T47D (cell line): ENCODE measurements around the gene RFX4.

Experiments used
- DNase-seq, 2 experiments: peaks; one replicate each; pipeline versions ENCODE4 v3.0.0 to v3.0.0-alpha.2; 2011 to 2012; ENCODE audit warnings: low read depth in 1 of 2, low spot score in 1 of 2
- JUND ChIP-seq: IDR thresholded peaks from 2 replicates; pipeline ENCODE4 v1.6.1; 2012; ENCODE audit warnings: low read depth
- in situ Hi-C: cut with HindIII; loops from 2 replicates; pipeline ENCODE4 v1.10.0; 2016; ENCODE audit warnings: low sequenced_read_pairs, low pct_unique_long_range_greater_than_20kb

The RFX4 gene

GRCh38 chr12:106739815-106740530 is 157.2 kb downstream of the RFX4 start:
- in situ Hi-C loops: no loop called here
- no peak for DNase-seq
- no peak for TF ChIP-seq JUND

DNA sequence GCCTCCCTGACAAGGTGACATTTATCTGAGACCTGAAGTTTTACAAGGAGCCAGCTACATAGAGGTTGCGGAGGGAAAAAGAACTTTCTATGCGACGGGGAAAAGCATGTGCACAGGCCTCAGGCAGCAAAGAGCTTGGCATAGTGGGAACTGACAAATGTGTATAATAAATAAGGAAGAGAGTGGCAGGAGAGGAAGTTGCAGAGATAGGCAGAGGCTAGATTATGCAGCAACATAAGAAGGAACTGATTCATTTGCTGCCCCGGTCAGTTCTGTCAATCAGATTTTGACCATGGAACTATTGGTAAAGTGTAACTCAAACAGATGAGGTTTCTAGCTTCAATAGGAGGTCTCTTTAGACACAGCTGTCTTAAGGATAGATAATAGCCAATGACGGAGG is 158.0 kb downstream of the RFX4 start:
- no peak for DNase-seq
- TF ChIP-seq JUND: no peak
- in situ Hi-C loops: no loop called here

GRCh38 chr12:106741247-106741646 is 158.4 kb downstream of the RFX4 start:
- DNase-seq: no peak
- TF ChIP-seq JUND: no peak
- in situ Hi-C loops: no loop called here

DNA sequence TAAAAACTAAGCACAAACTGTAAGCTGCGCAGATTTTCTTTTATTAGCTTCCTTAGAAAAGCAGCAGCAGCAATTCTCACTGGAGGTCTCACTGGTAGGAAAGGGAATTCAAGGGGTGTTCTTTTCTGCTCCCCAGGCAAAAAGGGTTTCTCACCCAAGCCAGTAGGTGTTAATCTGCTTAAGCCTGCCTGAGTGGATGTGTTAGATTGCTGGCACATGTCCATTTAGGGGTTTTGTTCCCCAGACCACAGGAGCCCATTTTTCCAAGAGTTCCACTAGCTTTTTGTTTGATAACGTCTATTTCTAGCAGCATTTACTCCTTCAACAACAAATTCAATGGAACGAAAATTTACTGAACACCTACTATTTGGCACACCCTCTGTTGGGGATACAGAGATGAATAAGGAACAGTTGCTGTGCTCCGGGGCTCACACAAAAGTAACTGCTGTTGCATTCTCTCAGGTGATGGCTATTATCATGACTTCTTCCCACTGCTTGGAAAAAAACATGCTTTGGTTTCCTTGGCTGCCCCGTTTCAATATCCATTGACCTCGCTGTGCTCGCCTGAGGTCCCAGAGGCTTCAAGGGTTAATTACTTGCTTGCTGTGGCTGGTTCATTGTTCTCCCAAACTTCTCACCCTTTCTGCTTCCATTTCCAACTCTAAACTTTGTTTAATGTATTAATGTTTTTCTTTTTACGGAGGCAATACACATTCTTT is 160.6 kb downstream of the RFX4 start:
- TF ChIP-seq JUND: no peak
- in situ Hi-C loops: no loop called here
- no peak for DNase-seq

DNA sequence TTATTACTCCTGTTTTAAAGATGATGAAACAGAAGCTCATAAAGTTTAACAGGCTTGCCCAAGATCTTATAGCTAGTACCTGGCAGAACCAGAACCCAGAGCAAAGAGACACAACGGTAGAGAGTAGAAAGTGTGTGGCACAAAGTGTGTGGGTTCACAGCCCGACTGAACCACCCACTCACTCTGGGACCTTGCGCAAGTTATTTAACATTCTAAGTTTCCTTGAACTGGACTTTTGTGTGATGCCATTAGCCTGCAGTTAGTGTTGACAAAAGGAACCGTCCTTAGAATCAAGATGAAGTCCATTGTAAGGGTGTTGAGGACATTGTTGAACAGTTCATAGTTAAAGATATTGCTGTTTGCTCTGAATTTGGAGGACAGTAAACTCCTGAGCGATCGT is 161.8 kb downstream of the RFX4 start:
- no peak for TF ChIP-seq JUND
- no peak for DNase-seq
- in situ Hi-C loops: no loop called here

GRCh38 chr12:106745181-106745745 is 162.5 kb downstream of the RFX4 start:
- in situ Hi-C loops: no loop called here
- TF ChIP-seq JUND: no peak
- DNase-seq: no peak

DNA sequence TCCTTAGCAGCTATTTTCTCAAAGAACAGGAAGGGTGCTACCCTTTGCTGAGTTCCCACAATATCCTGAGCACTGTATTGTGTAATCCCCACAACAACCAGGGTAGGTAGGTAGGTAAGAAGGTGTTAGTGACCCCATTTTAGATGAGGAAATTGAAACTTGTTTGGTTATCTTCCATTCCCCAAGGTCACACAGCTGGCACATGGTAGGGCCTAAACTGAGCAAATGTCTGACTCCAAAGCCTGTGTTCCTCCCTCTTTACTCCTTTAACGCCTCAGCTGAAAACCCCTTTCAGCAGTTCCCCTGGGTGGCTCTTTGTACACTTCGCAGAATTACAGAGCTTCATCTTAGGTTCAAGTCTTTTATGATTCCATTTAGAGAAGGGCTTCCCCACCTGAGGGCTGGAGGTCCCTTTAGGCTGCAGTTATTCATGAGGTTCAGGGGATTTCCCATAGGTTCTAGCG is 165.2 kb downstream of the RFX4 start:
- TF ChIP-seq JUND: no peak
- in situ Hi-C loops: no loop called here
- DNase-seq: no peak

- no peak for DNase-seq
- in situ Hi-C loops: no loop called here
- no peak for TF ChIP-seq JUND
These were observed 167.7 kb downstream of the RFX4 start for GRCh38 chr12:106750524-106750923.

DNA sequence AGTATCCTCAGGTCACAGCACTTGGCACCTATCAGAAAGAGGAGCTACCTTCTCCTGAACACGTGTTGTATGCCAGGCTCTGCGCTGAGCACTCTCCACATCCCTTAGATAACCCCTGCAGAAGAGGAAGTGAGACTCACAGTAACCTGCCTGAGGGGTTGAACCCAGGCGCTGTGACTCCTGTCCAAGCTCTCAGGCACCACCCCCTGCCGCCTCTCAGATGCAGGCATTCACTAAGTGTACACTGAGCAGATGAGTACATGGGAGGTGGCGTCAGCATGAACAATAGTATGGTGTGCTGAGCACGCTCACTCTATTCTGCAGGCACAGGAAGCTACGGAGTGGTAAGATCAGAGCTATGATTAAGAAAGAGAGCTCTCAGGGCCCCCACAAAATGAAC is 170.7 kb downstream of the RFX4 start:
- DNase-seq: no peak
- TF ChIP-seq JUND: no peak
- in situ Hi-C loops: no loop called here

- no peak for TF ChIP-seq JUND
- in situ Hi-C loops: no loop called here
- no peak for DNase-seq
These were observed 171.5 kb downstream of the RFX4 start for GRCh38 chr12:106754331-106754730.

- in situ Hi-C loops: no loop called here
- no peak for TF ChIP-seq JUND
- no peak for DNase-seq
These were observed 175.0 kb downstream of the RFX4 start for GRCh38 chr12:106757623-106758348.

DNA sequence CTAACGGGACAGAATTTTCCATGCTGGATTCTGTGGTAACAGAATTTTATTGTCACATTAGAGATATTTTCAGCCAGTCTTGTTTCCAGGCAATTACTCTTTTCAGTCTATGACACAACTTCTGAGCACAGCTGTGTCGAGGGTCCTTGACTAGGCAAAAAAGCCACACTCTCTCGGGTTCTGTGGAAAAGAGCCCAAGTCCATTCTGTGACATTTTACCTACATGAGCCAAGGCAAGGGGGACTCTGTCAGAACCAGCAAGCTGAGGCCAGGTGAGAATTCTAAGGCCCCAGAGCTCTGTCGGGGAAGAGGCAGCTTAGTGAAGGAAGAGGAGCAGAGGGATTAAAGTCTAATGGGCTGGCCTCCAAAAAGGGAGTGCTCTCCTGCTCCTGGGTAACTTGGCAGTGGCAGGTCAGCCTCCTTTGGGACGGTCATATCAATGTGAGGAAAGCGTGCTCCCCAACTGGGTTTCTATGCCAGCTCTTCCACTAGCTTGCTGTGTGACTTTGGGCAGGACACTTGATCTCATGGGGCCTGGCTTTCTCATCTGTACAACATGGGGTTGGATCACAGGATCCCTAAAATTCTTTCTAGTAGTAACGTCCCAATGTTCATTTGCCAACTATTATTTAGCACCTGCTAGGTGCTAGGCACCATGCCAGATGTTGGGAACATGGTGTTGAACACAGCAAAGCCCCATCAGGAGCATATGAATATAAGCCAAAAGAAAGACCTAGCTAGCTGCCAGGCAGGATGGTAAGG is 175.7 kb downstream of the RFX4 start:
- TF ChIP-seq JUND: no peak
- no peak for DNase-seq
- in situ Hi-C loops: no loop called here
